ENCODE measurements around the gene NCOA7.

- TF ChIP-seq CTCF (IDR thresholded peaks at IDR 0.05; ENCODE audit: low read length), result no peak
- no peak for TF ChIP-seq EZH2 (IDR thresholded peaks at IDR 0.05; ENCODE audit: borderline replicate concordance, low read length)
Observed at GRCh38 chr6:125962900-125963497, 172.2 kb downstream of the NCOA7 start.
